Measurements from ENCODE around the gene SLC22A15.
"Not testable (repeated sequence)": the region's sequence is repeated elsewhere in the genome, so short reads cannot be mapped to it uniquely, and the experiment has no call there.

SLC22A15 gene

GRCh38 chr1:115982400-115982799, 6.1 kb downstream of the SLC22A15 start:
- DNase-seq = no peak

- no peak for DNase-seq
These were observed 7.3 kb downstream of the SLC22A15 start for GRCh38 chr1:115983584-115983983.

GRCh38 chr1:115987623-115988022, 11.3 kb downstream of the SLC22A15 start:
- DNase-seq = peak; percentile 20

- no peak for DNase-seq
These were observed 12.6 kb downstream of the SLC22A15 start for GRCh38 chr1:115988953-115989352.

- DNase-seq = no peak
These were observed 13.4 kb downstream of the SLC22A15 start for GRCh38 chr1:115989699-115990098.

GRCh38 chr1:115991909-115992308, 15.6 kb downstream of the SLC22A15 start:
- no peak for DNase-seq

GRCh38 chr1:115997921-115998320, 21.6 kb downstream of the SLC22A15 start:
- not testable (repeated sequence) for DNase-seq

GRCh38 chr1:116001739-116002487, 25.6 kb downstream of the SLC22A15 start:
- no peak for DNase-seq

- no peak for DNase-seq
These were observed 26.6 kb downstream of the SLC22A15 start for GRCh38 chr1:116002781-116003420.

GRCh38 chr1:116003823-116004222, 27.5 kb downstream of the SLC22A15 start:
- no peak for DNase-seq

GRCh38 chr1:116006486-116006964, 30.2 kb downstream of the SLC22A15 start:
- DNase-seq = no peak

GRCh38 chr1:116008656-116009390, 32.5 kb downstream of the SLC22A15 start:
- DNase-seq = no peak

- DNase-seq = no peak
These were observed 36.4 kb downstream of the SLC22A15 start for GRCh38 chr1:116012716-116013115.

- no peak for DNase-seq
These were observed 39.4 kb downstream of the SLC22A15 start for GRCh38 chr1:116015679-116016078.

GRCh38 chr1:116018007-116018406, 41.7 kb downstream of the SLC22A15 start:
- no peak for DNase-seq

- no peak for DNase-seq
These were observed 43.4 kb downstream of the SLC22A15 start for GRCh38 chr1:116019653-116020253.

GRCh38 chr1:116020668-116021272, 44.5 kb downstream of the SLC22A15 start:
- peak; percentile 46 for DNase-seq

GRCh38 chr1:116024626-116025025, 48.3 kb downstream of the SLC22A15 start:
- no peak for DNase-seq

GRCh38 chr1:116026631-116027030, 50.3 kb downstream of the SLC22A15 start:
- DNase-seq = no peak

- DNase-seq = no peak
These were observed 55.1 kb downstream of the SLC22A15 start for GRCh38 chr1:116031302-116031835.

GRCh38 chr1:116033322-116033721, 57.0 kb downstream of the SLC22A15 start:
- DNase-seq = peak; percentile 62

- no peak for DNase-seq
These were observed 59.9 kb downstream of the SLC22A15 start for GRCh38 chr1:116036255-116036654.

- DNase-seq = no peak
These were observed 62.4 kb downstream of the SLC22A15 start for GRCh38 chr1:116038679-116039078.
